Retinal pigment epithelial cell (primary cell): ENCODE data around the gene RNF10.

ENCODE experiments used
- DNase-seq: peaks from one replicate; pipeline ENCODE4 v3.0.0-alpha.2; 2010; ENCODE audit warnings: low read depth
- H3K4me3 ChIP-seq: 2 replicates; pipeline ENCODE4 v1.5.1; 2011; ENCODE audit warnings: mild to moderate bottlenecking, low read length, control low read depth, moderate library complexity
- TF ChIP-seq, protein P1 (sequence below): conservative IDR thresholded peaks from 2 replicates; pipeline ENCODE4 v1.5.1; 2011; ENCODE audit warnings: low read depth, low read length, control low read depth, inconsistent platforms

The RNF10 gene

GRCh38 chr12:120588371-120588770 lies 54.2 kb downstream of the RNF10 start:
- H3K4me3 ChIP-seq = no peak overlapping the region
- DNase-seq = no peak
- TF ChIP-seq, protein P1, sequence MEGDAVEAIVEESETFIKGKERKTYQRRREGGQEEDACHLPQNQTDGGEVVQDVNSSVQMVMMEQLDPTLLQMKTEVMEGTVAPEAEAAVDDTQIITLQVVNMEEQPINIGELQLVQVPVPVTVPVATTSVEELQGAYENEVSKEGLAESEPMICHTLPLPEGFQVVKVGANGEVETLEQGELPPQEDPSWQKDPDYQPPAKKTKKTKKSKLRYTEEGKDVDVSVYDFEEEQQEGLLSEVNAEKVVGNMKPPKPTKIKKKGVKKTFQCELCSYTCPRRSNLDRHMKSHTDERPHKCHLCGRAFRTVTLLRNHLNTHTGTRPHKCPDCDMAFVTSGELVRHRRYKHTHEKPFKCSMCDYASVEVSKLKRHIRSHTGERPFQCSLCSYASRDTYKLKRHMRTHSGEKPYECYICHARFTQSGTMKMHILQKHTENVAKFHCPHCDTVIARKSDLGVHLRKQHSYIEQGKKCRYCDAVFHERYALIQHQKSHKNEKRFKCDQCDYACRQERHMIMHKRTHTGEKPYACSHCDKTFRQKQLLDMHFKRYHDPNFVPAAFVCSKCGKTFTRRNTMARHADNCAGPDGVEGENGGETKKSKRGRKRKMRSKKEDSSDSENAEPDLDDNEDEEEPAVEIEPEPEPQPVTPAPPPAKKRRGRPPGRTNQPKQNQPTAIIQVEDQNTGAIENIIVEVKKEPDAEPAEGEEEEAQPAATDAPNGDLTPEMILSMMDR = no peak

DNA sequence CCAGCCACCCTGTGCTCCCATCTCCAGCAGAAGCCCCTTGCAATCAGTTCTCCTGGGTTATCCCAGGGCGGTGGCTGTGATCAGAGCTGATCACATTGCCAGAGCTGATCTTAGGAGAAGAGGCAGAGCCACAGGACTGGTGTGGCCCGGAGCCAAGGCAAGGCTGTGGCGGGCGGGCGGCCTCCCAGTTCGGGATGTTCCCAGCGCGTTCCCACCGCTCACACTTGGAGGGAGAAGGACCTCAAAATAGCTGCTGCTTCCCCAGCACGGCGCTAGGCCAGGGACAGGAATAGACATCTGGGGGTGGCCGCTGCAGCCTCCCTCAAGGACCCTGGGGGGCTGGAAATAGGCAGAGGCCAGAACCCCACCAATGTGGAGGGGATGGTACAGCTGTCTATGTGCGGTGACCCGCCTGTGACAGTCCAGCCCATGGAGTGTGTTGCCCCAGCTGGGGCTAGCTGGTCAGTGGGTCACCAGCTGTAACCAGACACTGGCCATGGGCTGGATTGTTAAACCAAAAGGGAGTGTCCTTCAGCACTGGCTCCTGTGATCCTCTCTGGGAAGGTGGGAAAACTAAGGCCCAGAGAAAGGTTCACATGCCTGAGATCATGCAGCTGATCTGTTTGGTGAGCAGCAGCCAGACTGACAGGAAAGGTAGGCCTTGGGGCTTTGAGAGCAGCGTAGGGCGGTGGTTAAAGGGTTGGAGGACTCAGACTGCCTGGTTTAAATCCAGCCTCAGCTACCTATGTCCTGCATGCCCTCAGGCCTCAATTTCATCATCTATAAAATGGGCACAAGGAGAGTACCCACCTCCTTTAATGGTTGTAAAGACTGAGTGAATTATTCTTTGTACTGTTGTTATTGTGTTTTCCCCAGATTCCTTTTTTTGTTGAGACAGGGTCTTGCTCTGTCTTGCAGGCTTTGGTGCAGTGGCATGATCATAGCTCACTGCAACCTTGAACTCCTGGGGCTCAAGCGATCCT lies 55.1 kb downstream of the RNF10 start:
- TF ChIP-seq, protein P1 = no peak
- DNase-seq = no peak
- no peak overlapping the region for H3K4me3 ChIP-seq

DNA sequence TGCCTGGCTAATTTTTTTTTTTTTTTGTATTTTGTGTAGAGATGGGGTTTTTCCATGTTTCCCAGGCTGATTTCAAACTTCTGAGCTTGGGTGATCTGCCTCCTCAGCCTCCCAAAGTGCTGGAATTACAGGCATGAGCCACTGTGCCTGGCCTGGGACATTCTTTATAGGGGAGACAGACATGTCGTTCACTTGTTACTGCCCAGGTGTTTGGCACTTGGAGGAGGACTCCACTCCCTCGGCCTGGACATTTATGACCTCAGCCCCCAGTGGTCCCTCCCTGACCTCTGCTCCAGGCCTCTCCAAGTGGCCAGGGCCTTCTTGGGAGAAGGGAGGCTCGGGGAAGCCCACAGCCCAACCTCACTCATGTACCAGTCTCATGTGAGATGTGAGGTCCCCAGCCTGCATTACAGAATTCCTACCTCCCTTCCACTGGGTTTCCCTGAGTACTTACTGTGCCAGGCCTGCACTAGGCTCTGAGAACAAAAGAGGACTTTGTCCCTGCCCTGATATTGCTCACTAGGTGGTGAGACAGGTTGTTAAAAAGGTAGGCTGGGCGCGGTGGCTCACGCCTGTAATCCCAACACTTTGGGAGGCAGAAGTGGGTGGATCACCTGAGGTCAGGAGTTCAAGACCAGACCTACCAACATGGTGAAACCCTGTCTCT lies 56.7 kb downstream of the RNF10 start:
- no peak for DNase-seq
- TF ChIP-seq, protein P1 = no peak
- H3K4me3 ChIP-seq = no peak overlapping the region

DNA sequence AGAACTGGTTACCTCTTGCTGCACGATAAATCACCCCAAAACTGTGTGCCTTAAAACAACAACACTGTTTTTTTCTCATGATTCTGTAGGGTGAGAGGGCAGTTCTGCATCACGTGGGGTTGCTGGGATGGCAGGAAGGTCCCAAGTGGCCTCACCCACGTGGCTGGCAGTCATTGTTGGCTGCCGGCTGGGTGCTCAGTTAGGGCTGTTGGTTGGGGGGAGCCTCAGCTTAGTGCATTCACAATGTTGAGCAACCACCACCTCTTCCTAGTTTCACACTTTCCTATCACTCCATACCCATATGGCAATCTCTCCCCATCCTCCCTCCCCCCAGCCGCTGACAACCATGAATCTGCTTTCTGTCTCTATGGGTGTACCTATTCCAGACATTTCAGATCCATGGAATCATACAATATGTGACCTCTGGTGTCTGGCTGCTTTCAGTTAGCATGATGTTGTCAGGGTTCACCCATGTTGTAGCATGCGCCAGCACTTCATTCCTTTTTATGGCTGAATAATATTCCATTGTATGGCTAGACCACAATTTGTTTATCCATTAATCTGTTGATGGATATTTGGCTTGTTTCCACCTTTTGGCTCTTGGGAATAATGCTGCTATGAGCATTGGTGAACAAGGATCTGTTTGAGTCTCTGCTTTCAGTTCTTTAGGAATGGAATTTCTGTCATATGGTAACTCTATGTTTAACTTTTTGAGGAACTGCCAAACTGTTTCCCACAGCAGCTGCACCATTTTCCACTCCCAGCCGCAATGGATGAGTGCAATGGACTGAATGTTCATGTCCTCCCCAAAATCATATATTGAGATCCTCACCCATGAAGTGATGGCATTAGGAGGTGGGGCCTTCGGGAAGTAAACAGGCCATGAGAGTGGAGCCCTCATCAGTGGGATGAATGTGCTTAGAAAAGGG lies 58.2 kb downstream of the RNF10 start:
- H3K4me3 ChIP-seq = no peak overlapping the region
- DNase-seq = no peak
- TF ChIP-seq, protein P1 = no peak

GRCh38 chr12:120596901-120597300 lies 62.7 kb downstream of the RNF10 start:
- DNase-seq = no peak
- no peak overlapping the region for H3K4me3 ChIP-seq
- TF ChIP-seq, protein P1 = no peak

GRCh38 chr12:120597861-120598260 lies 63.7 kb downstream of the RNF10 start:
- DNase-seq = no peak
- TF ChIP-seq, protein P1 = no peak
- no peak overlapping the region for H3K4me3 ChIP-seq
